ENCODE measurements around the gene SAPCD1.

Gene SAPCD1

GRCh38 chr6:31762356-31762755 lies at the start of gene SAPCD1:
Gene SAPCD1, plus strand, starts transcription at chr6:31762656. Its CDS starts 399 bp downstream, at chr6:31763055.
- DNase-seq = no peak

- DNase-seq = no peak
These were observed 49.0 kb upstream of the SAPCD1 start for GRCh38 chr6:31713465-31713864.

- DNase-seq = no peak
These were observed 48.3 kb upstream of the SAPCD1 start for GRCh38 chr6:31713991-31714684.

GRCh38 chr6:31715022-31715958 lies 47.2 kb upstream of the SAPCD1 start, which contains the start of gene LY6G6D:
Gene LY6G6D, plus strand, starts transcription at chr6:31715348. Its CDS starts 8 bp downstream, at chr6:31715356.
- no peak for DNase-seq

- DNase-seq = no peak
These were observed 44.8 kb upstream of the SAPCD1 start for GRCh38 chr6:31717499-31718222.

- no peak for DNase-seq
These were observed 44.2 kb upstream of the SAPCD1 start for GRCh38 chr6:31718265-31718664.

GRCh38 chr6:31719001-31719400 lies 43.5 kb upstream of the SAPCD1 start:
- no peak for DNase-seq

GRCh38 chr6:31720196-31720770 lies 42.2 kb upstream of the SAPCD1 start:
- no peak for DNase-seq

GRCh38 chr6:31721351-31722020 lies 41.0 kb upstream of the SAPCD1 start, which contains the start of gene LY6G6C:
Gene LY6G6C, minus strand, starts transcription at chr6:31721746. Its CDS starts 67 bp downstream, at chr6:31721679.
- no peak for DNase-seq

- no peak for DNase-seq
These were observed 40.3 kb upstream of the SAPCD1 start for GRCh38 chr6:31722173-31722572.

- no peak for DNase-seq
These were observed 39.0 kb upstream of the SAPCD1 start, which contains the start of gene MPIG6B for GRCh38 chr6:31723245-31723979. Gene MPIG6B, plus strand, starts transcription at chr6:31723373. Its CDS starts 11 bp downstream, at chr6:31723384.

- no peak for DNase-seq
These were observed 38.3 kb upstream of the SAPCD1 start for GRCh38 chr6:31723980-31724691.

GRCh38 chr6:31725502-31726350 lies 36.7 kb upstream of the SAPCD1 start:
- no peak for DNase-seq

- DNase-seq = no peak
These were observed 35.3 kb upstream of the SAPCD1 start for GRCh38 chr6:31727034-31727716.

GRCh38 chr6:31727717-31728671 lies 34.5 kb upstream of the SAPCD1 start:
- no peak for DNase-seq

GRCh38 chr6:31728767-31729514 lies 33.5 kb upstream of the SAPCD1 start, which contains the start of gene DDAH2:
Gene DDAH2, minus strand, starts transcription at chr6:31729299. Its CDS starts 138 bp downstream, at chr6:31729161.
- DNase-seq = no peak

GRCh38 chr6:31729515-31729978 lies 32.9 kb upstream of the SAPCD1 start:
- no peak for DNase-seq

All from NCI-H446 treated with DMSO at 0.1 percent for 48 hours (cell line).